DND-41 (cell line): ENCODE data around the gene KIF14.

Experiments
- CTCF ChIP-seq: IDR thresholded peaks from 2 replicates; pipeline ENCODE4 v1.5.1; 2012; ENCODE audit warnings: borderline replicate concordance, low read length, moderate library complexity, mild to moderate bottlenecking; ENCODE audit not compliant: poor library complexity, severe bottlenecking; ENCODE audit errors: extremely low read depth
- EZH2 ChIP-seq: IDR thresholded peaks from 3 replicates; pipeline ENCODE4 v1.6.1; 2012; ENCODE audit warnings: borderline replicate concordance, low read depth, mild to moderate bottlenecking, moderate library complexity, low read length, inconsistent platforms; ENCODE audit not compliant: severe bottlenecking

- TF ChIP-seq CTCF (no peak), EZH2 (no peak)
Observed at GRCh38 chr1:200669314-200670241, 49.0 kb upstream of the KIF14 start, which contains the start of gene DDX59.
